LNCAP (cell line): ENCODE data around the gene ITPR1.

ENCODE experiments used
- CTCF ChIP-seq: fragments of 450-650 bp; IDR thresholded peaks from 2 replicates; pipeline ENCODE4 v1.5.1; 2017; ENCODE audit warnings: mild to moderate bottlenecking

Gene ITPR1

GRCh38 chr3:4515916-4516579 lies 22.9 kb downstream of the ITPR1 start:
- TF ChIP-seq CTCF, result no peak

DNA sequence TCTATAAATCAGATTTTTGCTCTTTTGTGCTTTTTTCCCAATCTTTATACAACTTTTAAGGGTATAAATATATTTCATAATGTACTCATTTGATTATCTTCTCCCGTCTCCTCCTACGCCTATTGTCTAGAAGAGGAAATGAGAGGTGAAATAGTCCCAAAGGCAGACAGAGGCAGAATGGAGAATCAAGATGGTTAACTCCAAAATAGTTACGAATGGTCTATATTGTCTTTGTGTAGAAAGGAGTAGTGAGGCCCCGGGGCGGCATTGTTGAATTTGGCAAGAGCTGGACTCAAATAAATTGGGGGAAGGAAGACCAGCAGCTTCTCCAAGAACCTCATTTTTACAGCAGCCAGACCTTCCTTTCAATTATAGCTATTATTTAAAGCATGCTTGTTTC lies 23.9 kb downstream of the ITPR1 start:
- no peak for TF ChIP-seq CTCF

DNA sequence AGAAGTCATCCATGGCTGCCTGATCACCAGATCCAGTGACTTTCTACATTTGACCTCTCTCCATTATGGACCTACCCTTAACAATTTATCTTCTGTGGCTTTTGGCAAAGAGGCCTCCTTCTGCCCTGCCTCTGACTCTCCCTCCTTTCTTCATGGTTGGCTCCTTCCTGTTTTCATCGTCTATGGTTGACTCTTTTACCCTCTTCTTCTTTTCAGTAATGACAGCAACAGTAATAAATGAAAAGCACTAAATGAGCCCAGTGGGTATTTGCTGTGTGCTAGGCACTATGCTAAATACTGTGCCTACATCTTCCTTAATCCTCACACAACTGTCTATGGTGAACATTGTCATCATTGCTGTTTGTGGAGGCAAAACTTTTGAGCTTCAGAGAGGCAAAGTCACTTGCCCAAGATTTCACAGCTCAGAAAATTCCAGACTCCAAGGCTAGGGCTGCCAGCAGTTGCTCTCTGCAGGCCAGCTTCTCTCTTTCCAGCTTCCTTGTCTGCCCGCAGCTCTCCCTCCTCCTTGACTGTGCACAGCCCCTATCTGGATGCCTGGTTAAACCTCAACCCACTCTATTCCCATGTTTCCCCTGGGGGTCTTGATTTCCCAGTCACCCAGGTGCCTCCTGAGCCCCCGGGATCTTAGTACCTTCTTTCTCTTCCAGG lies 24.6 kb downstream of the ITPR1 start:
- no peak for TF ChIP-seq CTCF

GRCh38 chr3:4520033-4520816 lies 27.1 kb downstream of the ITPR1 start:
- TF ChIP-seq CTCF, result no peak

GRCh38 chr3:4522947-4523346 lies 29.8 kb downstream of the ITPR1 start:
- TF ChIP-seq CTCF, result no peak

DNA sequence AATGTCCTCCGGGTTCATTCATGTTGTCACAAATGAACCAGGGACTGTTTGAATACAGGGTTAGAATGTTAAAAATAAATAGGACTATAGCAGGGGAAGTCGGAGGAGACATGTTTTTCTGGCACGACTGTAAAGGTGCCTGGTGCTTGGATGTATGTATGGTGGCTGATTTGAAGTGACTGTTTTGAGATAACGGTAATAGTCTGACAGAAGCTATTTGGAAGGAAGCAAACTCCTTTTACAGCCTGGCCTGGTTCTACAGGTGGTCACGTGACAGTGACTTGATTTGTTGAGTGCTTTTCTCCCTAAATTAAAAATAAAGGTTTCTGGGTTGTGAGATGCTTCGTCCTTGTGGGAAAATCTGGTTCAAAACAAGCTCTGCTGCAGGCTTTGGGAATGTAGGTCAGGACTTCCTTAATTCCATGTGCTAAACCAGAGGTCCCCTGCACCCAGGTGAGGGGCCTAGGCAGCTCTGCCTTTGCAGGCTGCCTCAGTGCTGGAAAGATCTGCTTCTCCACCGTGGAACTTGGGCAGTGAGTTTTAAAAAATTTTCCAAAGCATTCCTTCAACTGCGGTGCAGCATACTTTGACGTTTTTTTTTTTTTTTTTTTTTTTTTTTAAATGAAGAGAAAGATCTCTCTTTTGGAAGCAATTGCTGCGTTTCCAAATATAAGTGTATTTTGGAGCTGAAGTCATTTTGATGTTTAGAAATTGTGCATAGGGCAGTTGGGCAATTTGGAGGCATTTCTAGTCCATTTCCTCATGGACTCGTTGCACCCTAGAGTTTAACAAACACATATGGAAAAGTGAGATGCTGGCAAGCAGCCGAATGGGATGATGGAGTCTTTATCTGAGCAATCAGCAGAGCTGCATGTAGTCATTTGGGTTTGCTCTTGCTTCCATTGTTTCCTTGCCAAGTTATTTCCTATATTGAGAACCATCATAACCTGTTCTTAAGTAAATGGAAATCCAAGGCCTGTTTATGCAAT lies 30.9 kb downstream of the ITPR1 start:
- TF ChIP-seq CTCF, result no peak
